DOHH2 (cell line): ENCODE data around the gene BCL2.

Experiments used
- EZH2phosphoT487 ChIP-seq: fragments of 200-600 bp; sonication (generic); IDR thresholded peaks from 2 replicates; pipeline ENCODE4 v1.6.1; 2017; ENCODE audit warnings: borderline replicate concordance, mild to moderate bottlenecking, antibody characterized with exemption, low read length, moderate library complexity, mixed read lengths
- TF ChIP-seq, protein P1 (sequence below): fragments of 200-600 bp; sonication (generic); IDR thresholded peaks from one replicate; pipeline ENCODE4 v1.5.1; 2014; ENCODE audit warnings: antibody characterized with exemption, mild to moderate bottlenecking, low read depth, low read length; ENCODE audit not compliant: poor library complexity, severe bottlenecking

DNA sequence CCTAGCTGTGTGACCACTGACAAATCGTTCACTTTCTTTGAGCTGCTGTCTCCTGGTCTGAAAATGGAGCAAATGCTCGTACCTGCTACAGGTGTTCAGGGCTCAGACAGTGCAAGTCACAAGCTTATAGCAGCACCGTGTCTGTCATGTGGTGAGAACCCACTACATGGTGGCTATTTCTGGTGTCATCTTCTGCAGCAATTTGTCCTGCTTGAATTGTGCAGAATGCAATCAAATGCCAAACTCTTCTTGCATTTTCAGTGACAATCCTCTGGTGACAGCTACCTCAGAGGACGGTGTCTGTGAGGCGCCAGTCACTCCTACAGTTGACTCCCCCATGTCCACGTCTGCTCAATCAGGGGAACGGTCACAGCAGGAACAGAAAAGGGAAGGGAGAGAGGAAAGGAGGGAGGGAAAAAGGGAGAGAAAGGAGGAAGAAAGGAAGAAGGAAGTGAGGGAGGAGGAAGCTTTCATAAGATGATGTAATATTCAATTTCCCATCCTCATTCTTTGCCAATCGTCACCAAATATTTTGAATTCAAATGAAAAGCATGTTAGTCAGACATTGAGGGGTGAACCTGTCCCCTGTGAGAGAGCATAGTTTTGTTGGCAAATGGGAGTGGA, 122.2 kb downstream of the BCL2 start:
- TF ChIP-seq, protein P1, sequence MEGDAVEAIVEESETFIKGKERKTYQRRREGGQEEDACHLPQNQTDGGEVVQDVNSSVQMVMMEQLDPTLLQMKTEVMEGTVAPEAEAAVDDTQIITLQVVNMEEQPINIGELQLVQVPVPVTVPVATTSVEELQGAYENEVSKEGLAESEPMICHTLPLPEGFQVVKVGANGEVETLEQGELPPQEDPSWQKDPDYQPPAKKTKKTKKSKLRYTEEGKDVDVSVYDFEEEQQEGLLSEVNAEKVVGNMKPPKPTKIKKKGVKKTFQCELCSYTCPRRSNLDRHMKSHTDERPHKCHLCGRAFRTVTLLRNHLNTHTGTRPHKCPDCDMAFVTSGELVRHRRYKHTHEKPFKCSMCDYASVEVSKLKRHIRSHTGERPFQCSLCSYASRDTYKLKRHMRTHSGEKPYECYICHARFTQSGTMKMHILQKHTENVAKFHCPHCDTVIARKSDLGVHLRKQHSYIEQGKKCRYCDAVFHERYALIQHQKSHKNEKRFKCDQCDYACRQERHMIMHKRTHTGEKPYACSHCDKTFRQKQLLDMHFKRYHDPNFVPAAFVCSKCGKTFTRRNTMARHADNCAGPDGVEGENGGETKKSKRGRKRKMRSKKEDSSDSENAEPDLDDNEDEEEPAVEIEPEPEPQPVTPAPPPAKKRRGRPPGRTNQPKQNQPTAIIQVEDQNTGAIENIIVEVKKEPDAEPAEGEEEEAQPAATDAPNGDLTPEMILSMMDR, result no peak
- no peak for TF ChIP-seq EZH2phosphoT487
